ENCODE results near the gene SMYD3.

SMYD3 gene

GRCh38 chr1:246417152-246417812, 89.8 kb downstream of the SMYD3 start:
- DNase-seq (ENCODE audit: low read depth) = peak; percentile 70

GRCh38 chr1:246416261-246416660, 90.8 kb downstream of the SMYD3 start:
- no peak for DNase-seq (ENCODE audit: low read depth)

GRCh38 chr1:246415028-246415427, 92.1 kb downstream of the SMYD3 start:
- no peak for DNase-seq (ENCODE audit: low read depth)

- no peak for DNase-seq (ENCODE audit: low read depth)
Observed at GRCh38 chr1:246413430-246413829, 93.6 kb downstream of the SMYD3 start.

- DNase-seq (ENCODE audit: low read depth) = no peak
Observed at GRCh38 chr1:246404078-246404477, 103.0 kb downstream of the SMYD3 start.

GRCh38 chr1:246398126-246398813, 108.8 kb downstream of the SMYD3 start:
- DNase-seq (ENCODE audit: low read depth) = no peak

GRCh38 chr1:246397046-246397445, 110.0 kb downstream of the SMYD3 start:
- DNase-seq (ENCODE audit: low read depth) = no peak

GRCh38 chr1:246396322-246396721, 110.8 kb downstream of the SMYD3 start:
- DNase-seq (ENCODE audit: low read depth) = no peak

GRCh38 chr1:246394121-246394520, 113.0 kb downstream of the SMYD3 start:
- no peak for DNase-seq (ENCODE audit: low read depth)

- no peak for DNase-seq (ENCODE audit: low read depth)
Observed at GRCh38 chr1:246390855-246391254, 116.2 kb downstream of the SMYD3 start.

- no peak for DNase-seq (ENCODE audit: low read depth)
Observed at GRCh38 chr1:246384616-246385015, 122.5 kb downstream of the SMYD3 start.

GRCh38 chr1:246383791-246384190, 123.3 kb downstream of the SMYD3 start:
- DNase-seq (ENCODE audit: low read depth) = no peak

- DNase-seq (ENCODE audit: low read depth) = no peak
Observed at GRCh38 chr1:246383239-246383589, 123.9 kb downstream of the SMYD3 start.

- DNase-seq (ENCODE audit: low read depth) = no peak
Observed at GRCh38 chr1:246382589-246383238, 124.4 kb downstream of the SMYD3 start.

GRCh38 chr1:246381452-246381851, 125.6 kb downstream of the SMYD3 start:
- no peak for DNase-seq (ENCODE audit: low read depth)

GRCh38 chr1:246377625-246378153, 129.4 kb downstream of the SMYD3 start:
- DNase-seq (ENCODE audit: low read depth) = no peak

GRCh38 chr1:246373828-246374569, 133.1 kb downstream of the SMYD3 start:
- DNase-seq (ENCODE audit: low read depth) = no peak

GRCh38 chr1:246372559-246372958, 134.5 kb downstream of the SMYD3 start:
- DNase-seq (ENCODE audit: low read depth) = no peak

GRCh38 chr1:246367041-246367440, 140.0 kb downstream of the SMYD3 start:
- no peak for DNase-seq (ENCODE audit: low read depth)

- DNase-seq (ENCODE audit: low read depth) = no peak
Observed at GRCh38 chr1:246365708-246366107, 141.4 kb downstream of the SMYD3 start.

GRCh38 chr1:246364415-246364941, 142.6 kb downstream of the SMYD3 start:
- DNase-seq (ENCODE audit: low read depth) = no peak

GRCh38 chr1:246357014-246357598, 150.0 kb downstream of the SMYD3 start:
- peak; percentile 52 for DNase-seq (ENCODE audit: low read depth)

Data from EH (cell line).